Germinal center (tissue), 1 donor: ENCODE results near the gene RASGRF1.
A peak's percentile ranks its signal among the peaks of the same experiment; 100 is the strongest.

Experiments used
- DNase-seq: peaks from one replicate; pipeline ENCODE4 v3.0.0; 2012; ENCODE audit warnings: mixed read lengths, low spot score

The RASGRF1 gene

GRCh38 chr15:78955355-78955754 is 135.2 kb downstream of the RASGRF1 start:
- no peak for DNase-seq

- no peak for DNase-seq
Measured at GRCh38 chr15:78951841-78952238, 138.7 kb downstream of the RASGRF1 start.

- peak; percentile 46 for DNase-seq
Measured at GRCh38 chr15:78950902-78951840, 139.4 kb downstream of the RASGRF1 start.

GRCh38 chr15:78950343-78950742 is 140.2 kb downstream of the RASGRF1 start:
- DNase-seq, result no peak

- DNase-seq, result no peak
Measured at GRCh38 chr15:78949461-78949860, 141.1 kb downstream of the RASGRF1 start.

GRCh38 chr15:78947506-78947905 is 143.1 kb downstream of the RASGRF1 start:
- DNase-seq, result no peak

GRCh38 chr15:78946493-78946892 is 144.1 kb downstream of the RASGRF1 start:
- DNase-seq, result no peak

GRCh38 chr15:78944669-78945407 is 145.7 kb downstream of the RASGRF1 start, which contains the start of gene CTSH:
Gene CTSH, minus strand, starts transcription at chr15:78945046. Its CDS starts 65 bp downstream, at chr15:78944981.
- peak; percentile 95 for DNase-seq

- no peak for DNase-seq
Measured at GRCh38 chr15:78944202-78944625, 146.4 kb downstream of the RASGRF1 start.

- peak; percentile 42 for DNase-seq
Measured at GRCh38 chr15:78943692-78944091, 146.9 kb downstream of the RASGRF1 start.

GRCh38 chr15:78942741-78943140 is 147.8 kb downstream of the RASGRF1 start:
- no peak for DNase-seq

- DNase-seq, result peak; percentile 79
Measured at GRCh38 chr15:78938658-78939488, 151.7 kb downstream of the RASGRF1 start.

GRCh38 chr15:78937132-78937739 is 153.3 kb downstream of the RASGRF1 start:
- no peak for DNase-seq

- no peak for DNase-seq
Measured at GRCh38 chr15:78934655-78935023, 155.9 kb downstream of the RASGRF1 start.

- DNase-seq, result no peak
Measured at GRCh38 chr15:78933823-78934654, 156.5 kb downstream of the RASGRF1 start.

GRCh38 chr15:78933187-78933822 is 157.3 kb downstream of the RASGRF1 start:
- no peak for DNase-seq

GRCh38 chr15:78932258-78932808 is 158.2 kb downstream of the RASGRF1 start:
- no peak for DNase-seq

- DNase-seq, result no peak
Measured at GRCh38 chr15:78931439-78932257, 158.9 kb downstream of the RASGRF1 start.
